BJ (cell line): ENCODE data around the gene E2F1. TPM values are rescaled to one million over a fixed set of nuclear protein-coding genes. Genes with fewer than 3 reads are reported as not detected.

Experiments used
- CTCF ChIA-PET: fragments of 350-600 bp; formaldehyde crosslinking; extraction: SDS; loops from one replicate; lab custom pipeline; 2021; ENCODE audit warnings: antibody characterized with exemption, inconsistent platforms; lab: Yijun Ruan, JAX
- POLR2A ChIA-PET: fragments of 300-600 bp; sonication (Branson Sonifier 250); formaldehyde crosslinking; extraction: SDS; loops from one replicate; lab custom pipeline; 2021; ENCODE audit warnings: antibody characterized with exemption; lab: Charles Lee
- DNase-seq: peaks from one replicate; pipeline ENCODE4 v3.0.0-alpha.2; 2011; ENCODE audit warnings: low read depth
- H3K27me3 ChIP-seq: 2 replicates; pipeline ENCODE4 v1.6.0; 2011; ENCODE audit warnings: low read length; ENCODE audit not compliant: control insufficient read depth, insufficient read depth
- H3K36me3 ChIP-seq: 2 replicates; pipeline ENCODE4 v1.5.1; 2011; ENCODE audit warnings: low read length; ENCODE audit not compliant: control insufficient read depth, insufficient read depth
- H3K4me3 ChIP-seq: 2 replicates; pipeline ENCODE4 v1.5.1; 2011; ENCODE audit warnings: low read depth, mild to moderate bottlenecking, control low read depth, low read length
- polyA plus RNA-seq: library from polyadenylated mRNA; depleted of rRNA; stranded (reverse); fragments of >200 nt; gene quantifications from 2 replicates; pipeline ENCODE4 v1.2.3, GENCODE V29; 2011
- TF ChIP-seq, protein P1 (sequence below): IDR thresholded peaks from 2 replicates; pipeline ENCODE4 v1.5.1; 2011; ENCODE audit warnings: low read depth, mild to moderate bottlenecking, control low read depth, inconsistent platforms, low read length, moderate library complexity; ENCODE audit not compliant: insufficient read depth

The E2F1 gene
- polyA plus RNA-seq, 1 experiment = 7.5 TPM

DNA sequence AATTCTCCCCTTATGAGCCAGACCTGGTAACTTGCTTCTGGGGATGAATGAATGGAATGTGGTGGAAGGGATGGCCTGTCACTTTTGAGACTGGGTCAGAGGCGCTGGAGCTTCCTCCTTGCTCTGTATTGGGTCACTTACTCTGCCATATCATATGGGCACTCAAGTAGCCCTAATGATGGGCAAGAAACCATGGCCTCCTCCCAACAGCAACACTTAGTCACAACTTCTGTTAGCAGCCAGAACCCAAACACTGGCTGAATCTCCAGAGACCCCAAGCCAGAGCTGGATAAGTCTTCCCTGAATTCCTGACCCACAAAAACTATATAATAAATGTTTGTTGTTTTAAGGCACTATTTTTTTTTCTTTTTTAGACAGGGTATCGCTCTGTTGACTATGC is 5.5 kb downstream of the E2F1 start:
- TF ChIP-seq, protein P1, sequence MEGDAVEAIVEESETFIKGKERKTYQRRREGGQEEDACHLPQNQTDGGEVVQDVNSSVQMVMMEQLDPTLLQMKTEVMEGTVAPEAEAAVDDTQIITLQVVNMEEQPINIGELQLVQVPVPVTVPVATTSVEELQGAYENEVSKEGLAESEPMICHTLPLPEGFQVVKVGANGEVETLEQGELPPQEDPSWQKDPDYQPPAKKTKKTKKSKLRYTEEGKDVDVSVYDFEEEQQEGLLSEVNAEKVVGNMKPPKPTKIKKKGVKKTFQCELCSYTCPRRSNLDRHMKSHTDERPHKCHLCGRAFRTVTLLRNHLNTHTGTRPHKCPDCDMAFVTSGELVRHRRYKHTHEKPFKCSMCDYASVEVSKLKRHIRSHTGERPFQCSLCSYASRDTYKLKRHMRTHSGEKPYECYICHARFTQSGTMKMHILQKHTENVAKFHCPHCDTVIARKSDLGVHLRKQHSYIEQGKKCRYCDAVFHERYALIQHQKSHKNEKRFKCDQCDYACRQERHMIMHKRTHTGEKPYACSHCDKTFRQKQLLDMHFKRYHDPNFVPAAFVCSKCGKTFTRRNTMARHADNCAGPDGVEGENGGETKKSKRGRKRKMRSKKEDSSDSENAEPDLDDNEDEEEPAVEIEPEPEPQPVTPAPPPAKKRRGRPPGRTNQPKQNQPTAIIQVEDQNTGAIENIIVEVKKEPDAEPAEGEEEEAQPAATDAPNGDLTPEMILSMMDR = no peak
- ChIA-PET CTCF (interaction anchor here (3.3 kb wide), 1 partner anchor 13 kb away, joined by 16 read pairs; the partner anchor contains the start of gene ACTL10), POLR2A (no interaction called here)
- Histone ChIP-seq H3K36me3 (no peaks in the 10 kb centered on the region), H3K4me3 (no peak overlapping the region), H3K27me3 (no peaks in the 10 kb centered on the region)
- no peak for DNase-seq

DNA sequence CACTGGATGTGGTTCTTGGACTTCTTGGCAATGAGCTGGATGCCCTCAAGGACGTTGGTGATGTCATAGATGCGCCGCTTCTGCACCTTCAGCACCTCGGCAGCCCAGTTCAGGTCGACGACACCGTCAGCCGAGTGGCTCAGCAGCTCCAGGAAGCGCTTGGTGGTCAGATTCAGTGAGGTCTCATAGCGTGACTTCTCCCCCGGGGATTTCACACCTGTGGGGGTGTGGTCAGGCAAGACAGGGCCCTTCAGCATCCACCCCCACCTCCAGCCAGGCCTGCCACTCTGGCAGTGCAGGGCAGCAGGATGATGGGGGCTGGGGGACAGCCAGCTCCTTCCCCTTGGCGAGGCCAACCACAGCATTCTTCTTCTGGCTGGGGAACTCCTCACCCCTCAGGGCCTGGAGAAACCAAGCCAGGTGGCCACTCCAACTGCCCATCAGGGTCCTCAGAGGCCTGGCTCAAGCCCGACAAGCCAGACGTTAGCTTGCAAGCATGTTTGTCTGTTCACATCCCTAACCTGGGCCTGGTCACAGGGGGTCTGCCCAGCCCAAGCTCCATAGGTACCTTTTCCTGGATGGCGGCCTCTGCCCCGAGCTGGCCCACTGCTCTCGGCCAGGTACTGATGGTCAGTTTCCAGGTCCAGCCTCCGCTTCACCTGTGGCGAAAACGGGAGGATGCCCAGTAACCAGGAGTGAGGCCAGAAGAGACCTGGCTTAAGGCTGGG is 6.3 kb downstream of the E2F1 start:
- Histone ChIP-seq H3K4me3 (no peak overlapping the region), H3K36me3 (no peaks in the 10 kb centered on the region), H3K27me3 (no peaks in the 10 kb centered on the region)
- ChIA-PET CTCF (interaction anchor here (3.3 kb wide), 1 partner anchor 12 kb away, joined by 16 read pairs; the partner anchor contains the start of gene ACTL10), POLR2A (no interaction called here)
- TF ChIP-seq, protein P1 = no peak
- DNase-seq = no peak

DNA sequence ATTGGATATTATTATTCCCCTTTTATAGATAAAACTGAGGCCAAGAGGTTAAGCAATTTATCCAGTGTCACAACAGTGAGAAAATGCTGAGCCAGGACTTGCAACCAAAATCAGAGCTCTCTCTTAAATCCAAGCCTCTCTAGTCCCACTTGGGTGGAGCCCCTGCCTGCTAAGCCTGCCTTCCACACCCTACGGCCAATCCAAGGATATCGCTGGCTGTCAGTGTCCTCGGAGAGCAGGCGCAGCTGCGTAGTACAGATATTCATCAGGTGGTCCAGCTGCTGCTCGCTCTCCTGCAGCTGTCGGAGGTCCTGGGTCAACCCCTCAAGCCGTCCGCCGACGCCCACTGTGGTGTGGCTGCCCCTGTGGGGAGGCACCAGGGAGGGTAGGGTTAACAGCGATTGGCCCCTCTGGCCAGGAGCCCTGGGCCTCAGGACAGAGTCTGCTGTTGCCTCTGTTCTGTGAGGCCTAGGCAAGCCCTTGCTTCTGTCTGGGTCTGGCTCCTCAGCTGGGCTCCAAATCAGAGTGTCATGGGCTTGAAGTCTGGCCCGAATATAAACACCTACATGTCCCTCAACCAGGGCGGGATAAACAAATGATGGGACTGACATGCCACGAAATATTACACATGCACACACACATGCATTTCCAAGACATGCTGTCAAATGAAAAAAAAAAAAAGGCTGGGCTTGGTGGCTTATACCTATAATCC is 8.0 kb downstream of the E2F1 start:
- Histone ChIP-seq H3K4me3 (no peak overlapping the region), H3K36me3 (no peaks in the 10 kb centered on the region), H3K27me3 (no peaks in the 10 kb centered on the region)
- TF ChIP-seq, protein P1 = no peak
- DNase-seq = no peak
- POLR2A ChIA-PET = no interaction called here
- CTCF ChIA-PET = no interaction called here

DNA sequence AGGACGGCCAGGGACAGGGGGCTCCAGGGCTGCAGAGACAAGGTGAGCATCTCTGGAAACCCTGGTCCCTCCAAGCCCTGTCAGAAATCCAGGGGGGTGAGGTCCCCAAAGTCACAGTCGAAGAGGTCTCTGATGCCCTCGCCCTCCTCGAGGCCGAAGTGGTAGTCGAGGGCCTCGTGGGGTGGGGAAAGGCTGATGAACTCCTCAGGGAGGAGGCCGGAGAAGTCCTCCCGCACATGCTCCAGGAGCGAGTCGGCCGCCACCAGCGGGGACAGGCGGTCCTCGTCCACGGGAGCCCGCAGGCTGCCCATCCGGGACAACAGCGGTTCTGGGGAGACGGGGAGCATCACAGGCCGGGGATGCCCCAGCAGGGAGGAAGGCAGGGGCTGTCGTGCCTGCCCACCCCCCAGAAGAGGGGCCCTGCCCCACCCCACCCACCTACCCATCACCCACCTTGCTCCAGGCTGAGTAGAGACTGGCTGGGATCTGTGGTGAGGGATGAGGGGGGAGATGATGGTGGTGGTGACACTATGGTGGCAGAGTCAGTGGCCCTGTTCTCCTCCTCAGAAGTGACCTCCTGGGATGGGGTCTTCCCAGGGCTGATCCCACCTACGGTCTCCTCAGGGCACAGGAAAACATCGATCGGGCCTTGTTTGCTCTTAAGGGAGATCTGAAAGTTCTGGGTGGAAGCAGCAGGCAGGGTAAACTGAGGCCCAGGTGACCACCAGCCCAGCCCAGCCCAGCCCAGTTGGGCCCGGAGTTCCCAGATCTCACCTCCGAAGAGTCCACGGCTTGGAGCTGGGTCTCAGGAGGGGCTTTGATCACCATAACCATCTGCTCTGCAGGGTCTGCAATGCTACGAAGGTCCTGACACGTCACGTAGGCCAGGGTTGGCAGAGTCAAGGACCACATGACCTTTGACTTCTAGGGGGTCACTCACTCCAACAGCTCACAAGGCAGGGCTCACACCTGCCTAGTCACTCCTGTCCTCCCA is 9.2 kb downstream of the E2F1 start:
- Histone ChIP-seq H3K4me3 (no peak overlapping the region), H3K36me3 (no peaks in the 10 kb centered on the region), H3K27me3 (no peaks in the 10 kb centered on the region)
- ChIA-PET CTCF (interaction anchor here (2.2 kb wide), 1 partner anchor 10 kb away, joined by 9 read pairs; the partner anchor contains the start of gene ACTL10), POLR2A (no interaction called here)
- no peak for DNase-seq
- TF ChIP-seq, protein P1 = no peak
